ENCODE results near the gene ADGB.

Gene ADGB

GRCh38 chr6:146768722-146769121 lies 169.9 kb downstream of the ADGB start:
- ATAC-seq (ENCODE audit: low read depth): no peak
- Histone ChIP-seq H3K9me3 (ENCODE audit: severe bottlenecking) (peaks cover 2% of the 10 kb centered on the region), H3K4me3 (ENCODE audit: severe bottlenecking) (no peak overlapping the region), H3K4me1 (ENCODE audit: insufficient read depth, poor library complexity, severe bottlenecking) (no peaks in the 10 kb centered on the region), H3K36me3 (ENCODE audit: low read depth) (no peaks in the 10 kb centered on the region), H3K27ac (ENCODE audit: poor library complexity, severe bottlenecking) (no peak overlapping the region), H3K27me3 (ENCODE audit: insufficient read depth, poor library complexity, severe bottlenecking) (no peaks in the 10 kb centered on the region)
- TF ChIP-seq, protein P1, sequence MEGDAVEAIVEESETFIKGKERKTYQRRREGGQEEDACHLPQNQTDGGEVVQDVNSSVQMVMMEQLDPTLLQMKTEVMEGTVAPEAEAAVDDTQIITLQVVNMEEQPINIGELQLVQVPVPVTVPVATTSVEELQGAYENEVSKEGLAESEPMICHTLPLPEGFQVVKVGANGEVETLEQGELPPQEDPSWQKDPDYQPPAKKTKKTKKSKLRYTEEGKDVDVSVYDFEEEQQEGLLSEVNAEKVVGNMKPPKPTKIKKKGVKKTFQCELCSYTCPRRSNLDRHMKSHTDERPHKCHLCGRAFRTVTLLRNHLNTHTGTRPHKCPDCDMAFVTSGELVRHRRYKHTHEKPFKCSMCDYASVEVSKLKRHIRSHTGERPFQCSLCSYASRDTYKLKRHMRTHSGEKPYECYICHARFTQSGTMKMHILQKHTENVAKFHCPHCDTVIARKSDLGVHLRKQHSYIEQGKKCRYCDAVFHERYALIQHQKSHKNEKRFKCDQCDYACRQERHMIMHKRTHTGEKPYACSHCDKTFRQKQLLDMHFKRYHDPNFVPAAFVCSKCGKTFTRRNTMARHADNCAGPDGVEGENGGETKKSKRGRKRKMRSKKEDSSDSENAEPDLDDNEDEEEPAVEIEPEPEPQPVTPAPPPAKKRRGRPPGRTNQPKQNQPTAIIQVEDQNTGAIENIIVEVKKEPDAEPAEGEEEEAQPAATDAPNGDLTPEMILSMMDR (IDR thresholded peaks at IDR 0.05; ENCODE audit: poor library complexity, severe bottlenecking): no peak
- DNase-seq (ENCODE audit: low spot score): no peak

DNA sequence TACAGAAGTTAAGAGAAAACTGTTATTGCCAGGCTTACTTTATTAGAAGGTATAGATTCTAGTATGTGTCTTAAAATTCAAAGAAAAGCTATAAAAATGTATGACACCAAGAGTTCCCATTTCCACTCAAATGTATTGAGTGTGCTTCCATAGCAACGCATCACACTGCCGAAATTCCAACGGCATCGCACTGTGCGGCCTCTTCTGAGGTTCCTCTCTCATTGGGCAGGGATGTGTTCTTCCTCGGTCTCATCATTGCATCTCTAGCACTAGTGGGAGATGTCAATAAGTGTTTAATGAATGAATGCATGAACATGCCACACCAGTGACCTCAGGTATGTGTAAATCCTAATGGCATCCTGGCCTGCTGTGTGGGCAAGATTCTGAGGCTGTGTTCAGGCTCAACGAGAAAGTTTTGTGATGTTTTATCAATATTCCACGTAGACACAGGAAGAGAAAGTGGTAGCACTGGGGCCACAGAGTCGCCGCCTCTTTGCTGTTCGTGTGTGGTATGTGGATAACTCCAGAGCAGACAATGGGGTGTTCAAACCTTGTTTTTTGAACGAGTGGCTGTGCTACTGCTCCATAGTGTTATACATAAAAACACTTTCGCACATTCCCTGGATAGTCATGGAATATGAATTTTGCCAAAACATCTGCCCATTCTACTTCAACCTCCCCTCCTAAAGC lies 171.6 kb downstream of the ADGB start:
- no peaks in the 10 kb centered on the region for H3K36me3 ChIP-seq (ENCODE audit: low read depth)
- DNase-seq (ENCODE audit: low spot score) (no peak), ATAC-seq (ENCODE audit: low read depth) (no peak)
- no peaks in the 10 kb centered on the region for H3K9me3 ChIP-seq (ENCODE audit: severe bottlenecking)
- H3K4me3 ChIP-seq (ENCODE audit: severe bottlenecking): no peak overlapping the region
- TF ChIP-seq, protein P1 (IDR thresholded peaks at IDR 0.05; ENCODE audit: poor library complexity, severe bottlenecking): no peak
- no peaks in the 10 kb centered on the region for H3K27me3 ChIP-seq (ENCODE audit: insufficient read depth, poor library complexity, severe bottlenecking)
- H3K27ac ChIP-seq (ENCODE audit: poor library complexity, severe bottlenecking): no peak overlapping the region
- no peaks in the 10 kb centered on the region for H3K4me1 ChIP-seq (ENCODE audit: insufficient read depth, poor library complexity, severe bottlenecking)

GRCh38 chr6:146770965-146771735 lies 172.4 kb downstream of the ADGB start:
- ATAC-seq (ENCODE audit: low read depth): no peak
- H3K4me3 ChIP-seq (ENCODE audit: severe bottlenecking): no peak overlapping the region
- TF ChIP-seq, protein P1 (IDR thresholded peaks at IDR 0.05; ENCODE audit: poor library complexity, severe bottlenecking): no peak

GRCh38 chr6:146775220-146775619 lies 176.4 kb downstream of the ADGB start:
- no peak for DNase-seq (ENCODE audit: low spot score)
- no peak for ATAC-seq (ENCODE audit: low read depth)

More at GRCh38 chr6:146770965-146771735, 172.4 kb downstream of the ADGB start:
- H3K9me3 ChIP-seq (ENCODE audit: severe bottlenecking): no peaks in the 10 kb centered on the region
- no peak overlapping the region for H3K27ac ChIP-seq (ENCODE audit: poor library complexity, severe bottlenecking)
- no peaks in the 10 kb centered on the region for H3K27me3 ChIP-seq (ENCODE audit: insufficient read depth, poor library complexity, severe bottlenecking)
- H3K36me3 ChIP-seq (ENCODE audit: low read depth): no peaks in the 10 kb centered on the region
- DNase-seq (ENCODE audit: low spot score): no peak
- H3K4me1 ChIP-seq (ENCODE audit: insufficient read depth, poor library complexity, severe bottlenecking): no peaks in the 10 kb centered on the region

More at GRCh38 chr6:146775220-146775619, 176.4 kb downstream of the ADGB start:
- Histone ChIP-seq H3K9me3 (ENCODE audit: severe bottlenecking) (no peaks in the 10 kb centered on the region), H3K27me3 (ENCODE audit: insufficient read depth, poor library complexity, severe bottlenecking) (no peaks in the 10 kb centered on the region), H3K36me3 (ENCODE audit: low read depth) (no peaks in the 10 kb centered on the region), H3K4me3 (ENCODE audit: severe bottlenecking) (no peak overlapping the region), H3K4me1 (ENCODE audit: insufficient read depth, poor library complexity, severe bottlenecking) (no peaks in the 10 kb centered on the region), H3K27ac (ENCODE audit: poor library complexity, severe bottlenecking) (no peak overlapping the region)
- TF ChIP-seq, protein P1 (IDR thresholded peaks at IDR 0.05; ENCODE audit: poor library complexity, severe bottlenecking): peak; percentile 23

Measured in RWPE2 (cell line).